ENCODE results near the gene ATP10A.

The ATP10A gene

DNA sequence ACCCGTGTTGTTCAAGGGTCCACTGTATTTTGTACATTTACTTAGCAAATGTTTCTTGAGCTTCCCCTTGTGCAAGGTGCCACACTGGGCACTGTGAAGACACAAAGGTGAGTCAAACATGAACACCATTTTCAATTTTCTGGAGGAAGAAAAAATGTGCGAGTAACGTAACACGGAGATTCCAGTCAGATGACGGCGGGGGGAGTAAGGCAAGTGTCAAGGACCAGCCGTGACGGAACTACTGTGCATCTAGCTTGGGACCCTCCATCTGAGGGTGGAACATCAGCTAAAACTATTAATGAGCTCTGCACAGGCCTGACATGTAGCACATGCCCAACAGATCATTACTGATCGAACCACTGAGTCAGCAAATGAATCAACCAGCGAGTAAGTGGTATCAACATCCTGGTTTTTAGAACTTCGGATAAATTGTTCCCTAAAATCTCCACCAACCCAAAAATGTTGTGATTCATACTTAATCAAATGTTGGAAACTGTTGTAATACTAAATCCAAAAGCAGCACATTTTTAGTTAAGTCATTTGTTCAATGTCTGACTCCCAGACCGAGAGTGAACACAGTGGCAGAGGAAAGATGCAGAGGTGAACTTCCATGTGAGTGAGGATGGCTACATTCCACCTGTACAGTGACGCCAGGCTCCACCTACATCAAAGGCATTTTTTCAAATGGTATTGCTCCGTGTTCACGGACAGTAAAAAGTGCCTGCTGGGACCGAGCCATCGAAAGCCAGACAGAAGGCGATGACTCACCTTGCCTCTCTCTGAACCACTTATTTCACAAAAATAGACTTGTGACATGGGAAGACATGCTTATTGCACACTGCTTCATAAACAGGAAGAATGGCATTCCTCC, 172.2 kb downstream of the ATP10A start:
- no peaks in the 10 kb centered on the region for H3K79me2 ChIP-seq
- no peak overlapping the region for H2AFZ ChIP-seq
- no peak overlapping the region for H3K4me2 ChIP-seq (ENCODE audit: low read length)
- H3K27ac ChIP-seq, result no peak overlapping the region
- H3K4me1 ChIP-seq, result no peaks in the 10 kb centered on the region
- H3K36me3 ChIP-seq (ENCODE audit: control insufficient read depth, insufficient read depth, low read length), result no peaks in the 10 kb centered on the region
- TF ChIP-seq, protein P1, sequence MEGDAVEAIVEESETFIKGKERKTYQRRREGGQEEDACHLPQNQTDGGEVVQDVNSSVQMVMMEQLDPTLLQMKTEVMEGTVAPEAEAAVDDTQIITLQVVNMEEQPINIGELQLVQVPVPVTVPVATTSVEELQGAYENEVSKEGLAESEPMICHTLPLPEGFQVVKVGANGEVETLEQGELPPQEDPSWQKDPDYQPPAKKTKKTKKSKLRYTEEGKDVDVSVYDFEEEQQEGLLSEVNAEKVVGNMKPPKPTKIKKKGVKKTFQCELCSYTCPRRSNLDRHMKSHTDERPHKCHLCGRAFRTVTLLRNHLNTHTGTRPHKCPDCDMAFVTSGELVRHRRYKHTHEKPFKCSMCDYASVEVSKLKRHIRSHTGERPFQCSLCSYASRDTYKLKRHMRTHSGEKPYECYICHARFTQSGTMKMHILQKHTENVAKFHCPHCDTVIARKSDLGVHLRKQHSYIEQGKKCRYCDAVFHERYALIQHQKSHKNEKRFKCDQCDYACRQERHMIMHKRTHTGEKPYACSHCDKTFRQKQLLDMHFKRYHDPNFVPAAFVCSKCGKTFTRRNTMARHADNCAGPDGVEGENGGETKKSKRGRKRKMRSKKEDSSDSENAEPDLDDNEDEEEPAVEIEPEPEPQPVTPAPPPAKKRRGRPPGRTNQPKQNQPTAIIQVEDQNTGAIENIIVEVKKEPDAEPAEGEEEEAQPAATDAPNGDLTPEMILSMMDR (IDR thresholded peaks at IDR 0.05), result no peak
- no peaks in the 10 kb centered on the region for H3K9me3 ChIP-seq (ENCODE audit: control insufficient read depth, low read length)
- H3K27me3 ChIP-seq (ENCODE audit: control insufficient read depth, insufficient read depth, low read length), result no peaks in the 10 kb centered on the region
- H3K9ac ChIP-seq, result no peak overlapping the region
- H3K4me3 ChIP-seq (ENCODE audit: low read depth, low read length), result no peak overlapping the region

DNA sequence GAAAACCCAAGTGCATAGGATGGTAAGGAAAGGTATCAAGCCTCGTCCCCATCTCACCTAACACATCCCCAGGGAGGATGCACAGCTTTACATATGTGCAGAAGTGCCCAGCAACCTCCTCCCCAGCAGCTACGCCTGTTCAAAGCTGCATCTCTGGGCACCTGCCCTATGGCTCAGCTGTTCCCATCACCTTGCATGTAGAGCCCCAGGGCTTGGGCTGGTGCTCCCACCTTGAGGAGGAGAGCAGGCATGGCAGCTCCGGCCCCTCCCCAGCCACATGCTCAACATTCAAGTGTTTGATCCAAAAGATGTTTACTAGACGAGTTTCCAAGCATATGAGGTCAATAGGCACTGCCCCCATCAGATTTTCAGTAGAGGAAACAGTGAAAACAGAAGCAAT, 173.5 kb downstream of the ATP10A start:
- no peaks in the 10 kb centered on the region for H3K27me3 ChIP-seq (ENCODE audit: control insufficient read depth, insufficient read depth, low read length)
- H2AFZ ChIP-seq, result no peak overlapping the region
- no peaks in the 10 kb centered on the region for H3K9me3 ChIP-seq (ENCODE audit: control insufficient read depth, low read length)
- TF ChIP-seq, protein P1 (IDR thresholded peaks at IDR 0.05), result no peak
- H3K36me3 ChIP-seq (ENCODE audit: control insufficient read depth, insufficient read depth, low read length), result no peaks in the 10 kb centered on the region
- H3K4me1 ChIP-seq, result no peaks in the 10 kb centered on the region
- no peak overlapping the region for H3K27ac ChIP-seq
- no peak overlapping the region for H3K9ac ChIP-seq
- no peak overlapping the region for H3K4me2 ChIP-seq (ENCODE audit: low read length)
- H3K79me2 ChIP-seq, result no peaks in the 10 kb centered on the region
- no peak overlapping the region for H3K4me3 ChIP-seq (ENCODE audit: low read depth, low read length)

DNA sequence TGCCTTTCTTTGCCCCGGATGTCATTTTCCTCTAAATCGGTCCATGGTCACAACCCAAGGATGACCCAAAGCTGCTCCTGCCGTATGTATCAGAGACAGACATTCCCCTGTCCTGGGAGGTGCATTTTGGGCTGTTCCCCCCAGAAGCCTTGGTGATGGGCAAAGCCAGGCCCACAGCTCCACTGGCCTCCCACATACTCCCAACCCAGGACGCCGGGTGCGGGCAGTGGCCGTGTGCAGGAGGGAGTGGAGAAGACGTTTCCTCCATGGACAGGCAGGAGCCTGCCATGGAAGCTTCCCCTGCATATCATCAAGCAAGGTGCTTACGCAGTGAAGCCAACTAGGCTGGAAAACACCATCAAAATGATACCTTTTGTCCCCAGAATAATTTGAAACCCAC, 175.0 kb downstream of the ATP10A start:
- Histone ChIP-seq H3K9ac (no peak overlapping the region), H3K27ac (no peak overlapping the region), H3K79me2 (no peaks in the 10 kb centered on the region), H3K4me1 (no peaks in the 10 kb centered on the region), H3K4me2 (ENCODE audit: low read length) (no peak overlapping the region), H3K27me3 (ENCODE audit: control insufficient read depth, insufficient read depth, low read length) (no peaks in the 10 kb centered on the region), H2AFZ (no peak overlapping the region), H3K9me3 (ENCODE audit: control insufficient read depth, low read length) (no peaks in the 10 kb centered on the region), H3K36me3 (ENCODE audit: control insufficient read depth, insufficient read depth, low read length) (no peaks in the 10 kb centered on the region), H3K4me3 (ENCODE audit: low read depth, low read length) (no peak overlapping the region)
- TF ChIP-seq, protein P1 (IDR thresholded peaks at IDR 0.05), result no peak

DNA sequence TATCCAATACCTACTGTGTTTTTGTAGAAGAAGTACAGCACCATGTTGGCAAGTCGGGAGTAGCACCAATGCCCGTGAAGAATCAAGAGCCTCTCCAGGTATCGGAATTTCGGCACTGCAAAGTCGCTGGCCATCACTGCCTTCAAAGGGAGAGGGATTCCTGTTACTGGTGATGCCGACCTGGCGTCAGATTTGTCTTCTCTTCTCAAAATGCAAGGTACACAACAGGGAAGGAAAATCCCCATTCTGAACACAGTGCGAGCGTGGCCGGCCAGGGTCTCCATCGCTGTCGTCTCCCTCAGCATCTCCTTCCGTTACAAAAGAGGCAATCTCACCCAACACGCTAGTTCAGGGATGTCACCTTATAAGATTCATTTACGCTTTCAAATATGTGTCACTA, 175.4 kb downstream of the ATP10A start:
- H2AFZ ChIP-seq, result no peak overlapping the region
- no peaks in the 10 kb centered on the region for H3K9me3 ChIP-seq (ENCODE audit: control insufficient read depth, low read length)
- no peak overlapping the region for H3K4me3 ChIP-seq (ENCODE audit: low read depth, low read length)
- no peaks in the 10 kb centered on the region for H3K79me2 ChIP-seq
- H3K27ac ChIP-seq, result no peak overlapping the region
- no peaks in the 10 kb centered on the region for H3K4me1 ChIP-seq
- no peaks in the 10 kb centered on the region for H3K36me3 ChIP-seq (ENCODE audit: control insufficient read depth, insufficient read depth, low read length)
- H3K4me2 ChIP-seq (ENCODE audit: low read length), result no peak overlapping the region
- H3K9ac ChIP-seq, result no peak overlapping the region
- TF ChIP-seq, protein P1 (IDR thresholded peaks at IDR 0.05), result no peak
- H3K27me3 ChIP-seq (ENCODE audit: control insufficient read depth, insufficient read depth, low read length), result no peaks in the 10 kb centered on the region

DNA sequence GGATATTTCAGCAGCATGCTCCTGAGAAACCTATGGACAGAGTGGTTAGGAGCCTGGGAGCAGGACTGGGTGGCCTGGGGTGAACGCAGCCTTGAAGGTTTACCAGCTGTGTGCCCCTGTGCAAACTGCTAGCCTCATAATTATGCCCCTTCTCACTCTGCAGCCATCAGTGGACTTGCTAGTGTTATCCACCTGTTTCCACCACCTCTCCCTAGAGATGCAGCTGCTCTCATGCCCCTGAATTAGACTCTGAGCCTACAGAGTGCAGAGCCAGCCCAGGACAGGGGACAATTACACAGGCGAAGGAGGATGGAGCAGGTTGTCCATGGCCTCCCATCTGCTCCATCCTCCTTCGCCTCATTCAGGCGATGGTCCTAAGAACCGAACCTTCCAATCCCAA, 175.9 kb downstream of the ATP10A start:
- no peaks in the 10 kb centered on the region for H3K9me3 ChIP-seq (ENCODE audit: control insufficient read depth, low read length)
- no peak overlapping the region for H3K4me2 ChIP-seq (ENCODE audit: low read length)
- H3K4me3 ChIP-seq (ENCODE audit: low read depth, low read length), result no peak overlapping the region
- H2AFZ ChIP-seq, result no peak overlapping the region
- no peaks in the 10 kb centered on the region for H3K79me2 ChIP-seq
- H3K27me3 ChIP-seq (ENCODE audit: control insufficient read depth, insufficient read depth, low read length), result no peaks in the 10 kb centered on the region
- H3K9ac ChIP-seq, result no peak overlapping the region
- no peak overlapping the region for H3K27ac ChIP-seq
- no peaks in the 10 kb centered on the region for H3K36me3 ChIP-seq (ENCODE audit: control insufficient read depth, insufficient read depth, low read length)
- H3K4me1 ChIP-seq, result no peaks in the 10 kb centered on the region
- TF ChIP-seq, protein P1 (IDR thresholded peaks at IDR 0.05), result no peak
